ENCODE data around the gene OR2V1.
"Not testable (repeated sequence)": the region's sequence is repeated elsewhere in the genome, so short reads cannot be mapped to it uniquely, and the experiment has no call there.

The OR2V1 gene

DNA sequence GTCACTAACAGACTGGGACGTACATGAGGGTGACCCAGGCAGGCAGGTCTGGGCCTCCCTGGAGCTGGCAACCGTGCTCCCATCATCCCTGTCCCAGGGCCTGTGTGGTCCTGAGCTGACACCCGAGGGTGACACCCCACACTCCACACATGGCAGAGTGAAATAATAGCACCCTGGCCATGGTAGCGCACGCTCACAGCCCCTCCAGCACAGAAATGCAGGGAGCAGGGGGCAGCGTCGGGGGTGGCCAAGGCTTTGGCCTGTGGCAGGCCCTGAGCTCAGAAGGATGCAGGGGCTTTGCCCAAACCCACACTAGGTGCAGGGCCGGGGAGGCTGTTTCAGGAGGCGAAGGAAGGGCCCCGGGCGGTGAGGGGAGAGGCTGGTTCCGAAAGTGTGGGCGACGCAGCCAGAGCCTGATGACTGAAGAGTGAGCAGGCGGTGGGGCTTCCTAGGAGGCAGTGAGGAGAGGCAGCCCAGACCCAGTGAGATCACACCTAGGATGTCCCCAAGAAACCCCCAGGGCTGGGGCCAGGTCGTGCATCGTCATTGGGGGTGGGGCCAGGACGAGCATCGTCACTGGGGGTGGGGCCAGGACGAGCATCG is 29.3 kb upstream of the OR2V1 start:
- peak; percentile 89 for DNase-seq

DNA sequence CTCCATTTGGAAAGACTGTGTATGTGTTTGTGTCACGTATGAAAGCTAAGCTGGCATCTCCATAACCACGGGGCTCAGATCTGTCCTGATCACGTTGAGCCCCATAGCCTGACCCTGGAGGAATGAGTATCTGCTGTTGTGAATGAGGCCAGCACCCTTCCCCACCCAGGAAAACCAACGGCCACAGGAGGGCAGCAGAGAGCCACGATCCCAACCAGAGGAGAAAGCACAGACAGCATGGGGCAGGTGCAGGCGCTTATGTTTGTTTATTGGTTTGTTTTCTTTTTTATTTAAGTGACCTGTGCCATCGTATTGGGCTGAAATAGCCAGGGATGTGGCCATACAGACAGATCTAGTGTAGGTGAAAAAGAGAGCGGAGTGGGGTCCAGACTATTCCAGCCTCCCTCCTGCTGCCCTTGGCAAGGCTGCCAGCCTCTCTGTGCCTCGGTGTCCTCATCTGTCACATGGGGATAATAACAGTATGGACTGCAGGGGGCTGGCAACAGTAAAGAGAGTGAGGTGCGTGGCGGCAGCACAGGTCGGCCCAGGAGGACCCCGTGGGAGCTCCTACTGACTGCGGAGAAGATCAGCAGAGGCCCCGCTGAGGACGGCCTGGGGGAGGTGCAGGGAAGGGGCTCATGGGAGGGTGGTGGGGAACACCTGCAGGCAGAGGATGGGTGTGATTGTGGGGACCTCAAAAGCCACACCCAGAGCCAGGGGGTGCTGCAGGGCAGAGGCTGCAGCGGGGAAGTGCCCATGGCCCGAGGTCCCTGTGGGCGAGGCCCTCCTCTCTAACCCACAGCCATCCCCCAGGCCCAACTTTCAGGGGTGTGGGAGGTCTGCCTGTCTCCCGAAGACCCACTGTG is 28.6 kb upstream of the OR2V1 start:
- peak; percentile 96 for DNase-seq

DNA sequence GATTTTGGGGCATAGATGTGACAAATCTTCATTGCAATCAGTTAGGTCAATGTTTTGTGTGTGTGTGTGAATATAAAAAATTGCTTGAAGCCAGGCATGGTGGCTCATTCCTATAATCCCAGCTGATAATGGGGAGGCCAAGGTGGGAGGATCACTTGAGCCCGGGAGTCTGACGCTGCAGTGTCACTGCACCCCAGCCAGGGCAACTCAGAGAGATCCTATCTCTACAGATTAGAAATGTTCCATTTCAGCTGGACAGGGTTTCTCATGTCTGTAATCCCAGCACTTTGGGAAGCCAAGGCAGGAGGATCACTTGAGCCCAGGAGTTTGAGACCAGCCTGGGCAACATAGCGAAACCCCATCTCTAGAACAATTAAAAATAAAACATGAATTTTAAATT is 27.9 kb upstream of the OR2V1 start:
- DNase-seq = no peak

DNA sequence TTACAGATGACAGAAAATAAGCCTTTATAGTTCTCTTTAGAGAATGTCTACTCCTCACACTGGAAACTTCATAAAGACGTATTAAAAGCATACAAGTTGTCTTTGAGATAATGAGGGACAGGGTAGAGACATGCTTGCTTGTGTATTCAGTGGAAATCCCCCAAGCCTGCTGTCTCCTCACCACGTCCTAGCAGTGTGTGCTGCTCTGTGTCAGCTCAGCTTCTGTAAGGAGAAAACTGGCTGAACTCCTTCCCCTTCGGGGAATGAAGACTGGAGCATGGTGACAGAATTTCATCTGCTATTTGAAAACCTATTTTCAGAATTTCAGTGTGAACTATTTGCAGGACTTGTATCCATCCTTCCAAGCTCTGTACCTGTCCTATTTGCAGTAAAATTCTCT is 25.8 kb upstream of the OR2V1 start:
- no peak for DNase-seq

DNA sequence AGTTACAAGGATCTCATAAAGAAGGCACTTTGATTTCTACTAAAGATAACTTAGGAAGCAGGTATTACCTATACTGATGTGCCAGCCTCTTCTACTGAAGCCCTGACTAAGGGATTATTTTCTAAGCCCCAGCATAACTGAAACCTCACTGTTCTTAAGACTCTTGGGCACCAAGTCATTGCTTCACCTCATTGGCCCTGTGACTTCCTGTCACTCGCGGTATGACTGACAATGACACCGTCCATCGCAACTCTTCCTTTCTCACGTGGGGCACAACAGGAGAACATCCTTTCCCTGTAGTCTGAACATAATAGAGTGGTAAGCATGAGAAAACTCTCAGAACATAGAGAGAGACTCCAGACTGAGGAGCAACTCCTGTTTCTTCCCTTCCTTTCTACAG is 22.8 kb upstream of the OR2V1 start:
- peak; percentile 57 for DNase-seq

DNA sequence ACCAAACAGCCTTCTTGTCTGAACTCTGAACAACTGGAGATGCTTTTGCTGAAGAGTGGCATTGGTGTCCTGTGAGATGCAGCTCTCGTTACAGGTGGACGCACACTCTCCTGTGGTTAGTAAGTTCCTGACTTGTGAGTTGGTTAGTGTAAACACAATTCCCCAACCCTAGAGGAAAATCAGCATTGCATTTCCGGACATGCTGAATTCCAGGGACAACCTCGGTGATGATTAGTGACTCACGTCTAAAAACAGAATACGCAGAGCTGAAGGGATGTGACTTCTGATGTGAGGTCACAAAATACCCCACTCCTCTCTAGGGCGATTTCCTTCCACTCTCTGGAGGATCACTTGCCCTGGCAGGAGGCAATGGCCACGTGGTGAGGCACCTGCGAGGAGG is 21.4 kb upstream of the OR2V1 start:
- DNase-seq = no peak

DNA sequence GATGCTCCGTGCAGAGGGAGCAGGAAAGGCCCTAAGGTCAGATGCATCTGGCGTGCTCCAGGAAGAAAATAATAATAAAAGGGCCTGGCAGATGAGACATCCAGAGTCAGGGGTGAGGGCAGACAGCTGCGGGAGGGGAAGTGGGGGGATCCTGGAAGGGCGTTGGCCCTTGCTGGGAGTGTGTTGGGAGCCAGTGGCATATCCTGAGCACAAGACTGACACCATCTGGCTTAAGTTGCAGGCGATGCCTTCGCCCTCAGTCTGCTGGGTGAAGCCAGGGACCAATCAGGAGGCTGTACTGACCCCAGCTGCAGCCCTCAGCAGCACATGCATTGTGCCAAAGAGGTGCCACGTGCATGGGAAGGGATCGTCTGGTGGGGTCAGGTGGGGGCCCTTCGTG is 20.2 kb upstream of the OR2V1 start:
- DNase-seq = no peak

DNA sequence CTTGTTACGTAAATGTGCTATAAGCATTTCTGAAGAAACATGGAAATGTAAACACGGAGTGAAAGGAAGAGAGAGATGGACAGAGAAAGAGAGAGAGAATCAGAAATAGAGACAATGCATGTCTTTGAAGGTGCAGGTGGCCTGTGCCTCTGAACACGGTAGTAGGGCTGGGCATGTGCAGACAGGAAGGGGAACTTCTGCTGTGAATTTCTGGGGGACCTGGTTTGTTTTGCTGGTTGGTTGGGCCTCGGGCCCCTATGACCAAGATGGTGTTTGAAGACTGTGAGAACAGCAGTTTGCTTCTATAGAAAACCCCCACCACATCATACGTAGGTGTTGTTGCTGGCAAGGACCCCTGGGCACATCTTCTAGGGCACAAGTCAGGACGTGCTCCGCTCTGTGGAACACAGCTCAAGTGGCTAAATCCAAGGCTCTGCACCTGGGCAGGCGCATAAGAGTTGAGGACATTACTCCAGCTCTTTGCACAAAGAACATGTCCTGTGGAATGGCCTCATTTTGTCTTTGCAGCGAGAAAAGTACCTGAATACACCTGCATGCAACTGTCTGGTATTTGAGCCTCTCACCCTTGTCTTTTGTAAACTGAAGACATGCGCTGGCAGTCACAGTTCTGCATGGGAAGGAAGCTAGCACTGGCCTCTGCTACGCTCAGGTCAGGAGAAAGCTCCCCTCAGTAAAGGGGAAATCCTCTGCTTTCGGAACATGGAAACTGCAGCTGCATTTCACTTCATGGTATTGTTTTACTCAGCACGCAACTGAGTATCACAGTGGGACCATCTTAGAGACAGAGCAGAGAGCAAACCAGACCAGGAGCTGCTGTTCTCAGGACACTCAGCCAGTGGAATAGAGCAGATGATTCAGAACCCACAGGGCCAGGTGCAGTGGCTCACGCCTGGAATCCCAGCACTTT is 19.1 kb upstream of the OR2V1 start:
- no peak for DNase-seq

DNA sequence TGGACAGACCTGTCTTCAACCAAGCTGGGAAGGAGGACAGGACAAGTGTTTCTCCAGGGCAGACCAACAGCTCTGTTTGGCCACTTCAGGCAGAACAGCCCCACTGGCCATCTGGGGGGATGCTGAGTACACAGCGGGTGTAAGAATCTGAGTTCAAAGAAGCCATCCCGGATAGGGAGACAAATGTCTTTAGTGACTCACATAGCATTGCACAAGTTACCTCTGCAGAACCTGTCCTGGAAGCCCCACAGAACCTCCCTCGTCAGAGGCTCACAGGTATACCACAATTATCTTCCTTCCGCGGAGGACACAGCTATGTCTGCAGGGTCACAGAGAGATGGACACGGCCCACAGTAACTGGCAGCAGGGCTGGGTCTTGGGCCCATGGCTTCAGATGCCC is 18.4 kb upstream of the OR2V1 start:
- no peak for DNase-seq

DNA sequence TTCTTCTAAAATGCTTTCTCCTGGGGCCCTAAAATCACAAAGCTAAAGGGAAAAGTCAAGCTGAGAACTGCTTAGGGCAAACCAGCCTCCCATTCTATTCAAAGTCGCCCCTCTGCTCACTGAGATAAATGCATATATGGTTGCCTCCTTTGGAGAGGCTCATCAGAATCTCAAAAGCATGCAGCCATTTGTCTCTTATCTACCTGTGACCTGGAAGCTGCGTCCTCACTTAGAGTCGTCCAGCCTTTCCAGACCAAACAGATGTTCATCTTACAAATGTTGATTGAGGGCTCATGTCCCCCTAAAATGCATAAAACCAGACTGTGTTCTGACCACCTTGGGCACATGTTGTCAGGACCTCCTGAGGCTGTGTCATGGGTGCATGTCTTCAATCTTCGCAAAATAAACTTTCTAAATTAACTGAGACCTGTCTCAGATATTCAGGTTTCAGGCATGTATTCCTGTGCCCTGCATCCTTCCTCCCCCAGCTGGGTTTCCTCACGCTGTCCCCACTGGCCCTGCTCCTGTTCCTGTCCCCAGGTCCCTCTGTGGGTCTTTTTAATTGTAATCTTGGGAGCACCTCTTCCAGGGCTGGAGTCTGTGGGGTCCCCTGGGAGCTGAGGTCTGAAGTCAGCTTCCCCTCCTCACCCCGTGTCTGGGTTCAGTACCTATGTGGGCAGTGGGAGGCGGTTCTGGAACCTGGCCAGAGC is 16.1 kb upstream of the OR2V1 start, which contains the start of gene OR2V2:
TSS of gene OR2V2 (plus strand) at position 660 of the 710 bp plus-strand sequence. CDS start 7,357 bp downstream, outside the sequence.
- DNase-seq = not testable (repeated sequence)

DNA sequence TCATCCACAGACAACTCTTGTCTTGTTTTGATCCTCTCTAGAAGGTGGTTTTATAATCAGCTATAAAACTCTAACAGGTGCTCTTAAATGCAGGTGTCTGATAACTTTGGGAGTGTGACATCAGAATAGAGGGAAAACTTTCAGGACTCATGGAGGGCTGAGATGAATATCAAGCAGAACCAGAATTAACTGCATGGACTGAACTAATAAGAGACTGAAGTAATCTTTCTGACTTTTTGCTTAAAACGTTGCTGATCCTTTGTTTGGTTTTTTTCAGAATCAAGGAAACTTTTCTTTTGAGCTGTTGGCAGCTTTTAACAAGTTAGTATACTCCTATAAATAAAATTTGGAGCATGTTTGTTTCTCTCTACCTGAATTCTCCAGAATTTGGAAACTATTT is 14.2 kb upstream of the OR2V1 start:
- no peak for DNase-seq

DNA sequence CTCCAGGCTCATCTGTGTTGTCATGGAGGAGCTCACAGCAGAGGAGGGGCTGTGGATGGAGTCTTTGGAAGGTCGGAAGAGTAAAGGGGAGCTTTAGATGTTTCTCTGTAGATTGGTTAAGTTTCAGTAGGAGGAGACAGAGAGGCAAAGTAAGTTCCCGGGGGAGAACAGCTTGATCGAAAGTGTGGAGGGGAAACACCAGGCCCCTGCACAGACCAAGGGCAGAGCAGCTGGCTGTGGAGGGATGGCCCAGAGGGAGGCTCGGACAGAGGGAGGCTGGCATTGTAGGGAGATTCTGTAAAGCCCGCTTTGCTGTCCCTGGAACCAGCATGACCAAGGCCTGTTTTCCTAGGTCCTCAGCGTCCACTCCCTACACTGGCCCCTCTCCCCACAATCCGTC is 11.1 kb upstream of the OR2V1 start:
- DNase-seq = no peak

DNA sequence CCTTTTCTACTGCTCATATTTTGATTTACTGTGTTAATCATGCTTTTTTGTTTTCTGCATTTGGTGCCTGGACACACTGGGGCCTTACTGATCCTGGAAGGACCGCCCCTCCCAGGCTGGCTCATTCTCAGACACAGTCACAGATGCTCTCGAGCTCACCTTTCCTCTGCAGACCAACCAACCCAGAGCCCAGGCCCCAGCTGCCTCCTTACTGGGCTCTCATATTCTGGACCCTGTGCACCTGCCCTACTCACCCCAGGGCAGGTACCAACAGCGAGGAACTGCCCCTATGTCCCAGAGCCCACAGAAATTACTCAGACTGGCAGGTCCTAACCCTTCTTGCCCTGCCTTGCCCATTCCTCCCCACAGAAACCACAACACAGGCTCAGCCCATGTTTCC is 9.8 kb upstream of the OR2V1 start:
- DNase-seq = no peak

DNA sequence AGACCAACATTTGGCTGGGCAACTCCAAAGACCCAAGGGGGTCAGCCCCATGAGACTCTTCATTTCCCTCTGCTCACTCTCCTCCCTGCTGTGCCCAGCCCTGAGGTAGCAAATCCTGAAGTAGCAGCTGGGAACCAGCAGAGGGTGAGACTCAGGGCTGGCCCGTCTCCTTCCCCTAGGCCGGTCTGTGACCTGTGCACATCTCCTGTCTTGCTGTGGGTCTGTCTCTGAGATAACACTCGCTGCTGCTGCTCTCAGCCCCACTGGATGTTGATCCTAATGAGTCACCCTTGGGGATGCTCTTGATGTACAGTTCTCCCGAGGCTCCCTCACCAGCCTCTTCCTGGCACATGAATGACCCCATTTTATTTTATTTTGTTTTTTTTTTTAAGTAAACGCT is 7.3 kb upstream of the OR2V1 start:
- no peak for DNase-seq

DNA sequence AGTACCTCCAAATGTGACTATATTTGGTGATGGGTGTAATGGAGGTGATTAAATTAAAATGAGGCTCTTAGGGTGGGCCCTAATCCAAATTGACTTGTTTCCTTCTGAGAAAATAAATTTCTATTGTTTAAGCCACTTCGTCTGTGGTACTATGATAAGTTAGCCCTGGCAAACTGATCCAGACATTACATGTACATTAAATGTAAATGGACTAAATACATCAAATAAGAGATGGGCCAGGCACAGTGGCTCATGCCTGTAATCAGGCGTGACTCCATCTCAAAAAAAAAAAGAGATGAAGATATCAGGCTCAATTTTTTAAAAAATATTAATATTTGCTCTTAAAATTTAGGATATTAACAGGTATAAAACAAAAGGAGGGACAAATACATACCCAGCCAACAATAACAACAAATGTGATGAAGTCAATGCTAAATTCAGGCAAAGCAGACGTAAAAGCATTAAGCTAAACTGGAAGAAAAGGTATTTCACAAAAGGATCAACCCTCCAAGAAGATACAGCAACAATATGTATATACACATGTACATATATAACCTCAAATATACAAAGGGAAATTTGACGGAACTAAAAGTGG is 5.5 kb upstream of the OR2V1 start:
- no peak for DNase-seq

DNA sequence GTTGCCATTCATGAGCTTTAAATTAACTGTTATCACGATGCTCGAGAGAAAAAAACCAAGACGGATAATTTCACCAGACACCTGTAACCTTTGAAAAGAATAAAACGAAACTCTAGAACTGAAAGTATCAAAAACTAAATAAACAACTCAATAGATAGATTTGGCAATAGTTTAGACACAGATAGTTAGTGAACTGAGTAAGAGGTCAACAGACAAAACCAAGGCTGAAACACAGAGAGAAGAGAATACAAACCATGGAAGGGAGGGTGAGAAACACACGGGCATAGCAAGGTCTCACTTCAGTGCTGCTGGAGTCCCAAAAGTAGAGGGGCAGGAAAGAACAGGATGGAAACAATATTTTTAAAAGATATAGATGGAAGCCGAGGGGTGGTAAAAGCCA is 3.3 kb upstream of the OR2V1 start:
- no peak for DNase-seq

DNA sequence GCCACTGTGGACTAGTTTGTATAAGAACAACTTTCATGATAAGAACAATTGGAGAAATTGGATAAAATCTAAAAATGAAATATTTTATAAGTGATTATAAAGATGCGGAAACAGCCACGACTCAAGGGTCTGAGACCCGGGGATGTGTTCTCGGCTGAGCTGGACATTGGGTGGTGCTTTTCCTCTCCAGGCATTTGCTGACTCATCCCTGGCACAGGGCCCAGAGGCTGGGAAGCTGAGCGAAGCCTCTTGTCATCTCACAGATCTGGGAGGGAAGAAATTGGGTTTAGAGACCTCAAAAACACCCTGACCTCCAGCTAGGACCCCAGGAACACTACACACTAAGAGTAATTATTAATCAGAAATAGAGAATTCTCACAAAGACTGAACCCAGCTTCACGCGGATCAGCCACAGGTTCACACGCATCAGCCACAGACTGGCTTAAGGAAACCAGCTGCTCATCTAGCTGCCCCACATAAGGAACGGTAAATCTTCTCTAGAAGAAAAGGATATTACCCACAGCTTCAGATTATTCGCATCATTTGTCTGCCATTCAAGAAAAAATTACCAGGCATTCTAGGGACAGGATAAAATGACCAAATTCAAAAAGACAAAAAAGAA is 2.8 kb upstream of the OR2V1 start:
- no peak for DNase-seq

DNA sequence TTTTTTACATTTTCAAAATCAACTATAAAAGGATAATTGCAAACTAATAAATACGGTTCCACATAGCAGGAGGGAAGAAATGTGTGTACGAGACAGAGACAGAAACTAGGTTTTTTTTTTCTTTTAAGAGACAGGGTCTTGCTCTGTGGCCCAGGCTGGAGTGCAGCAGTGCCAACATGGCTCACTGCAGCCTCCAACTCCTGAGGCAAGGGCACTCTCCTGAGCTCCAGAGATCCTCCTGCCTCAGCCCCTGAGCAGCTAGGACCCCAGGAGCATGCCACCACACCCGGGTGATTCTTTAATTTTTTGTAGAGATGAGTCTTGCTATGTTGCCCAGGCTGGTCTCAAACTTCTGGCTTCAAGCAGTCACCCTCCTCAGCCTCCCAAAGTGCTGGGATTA is 2.1 kb upstream of the OR2V1 start:
- DNase-seq = no peak

DNA sequence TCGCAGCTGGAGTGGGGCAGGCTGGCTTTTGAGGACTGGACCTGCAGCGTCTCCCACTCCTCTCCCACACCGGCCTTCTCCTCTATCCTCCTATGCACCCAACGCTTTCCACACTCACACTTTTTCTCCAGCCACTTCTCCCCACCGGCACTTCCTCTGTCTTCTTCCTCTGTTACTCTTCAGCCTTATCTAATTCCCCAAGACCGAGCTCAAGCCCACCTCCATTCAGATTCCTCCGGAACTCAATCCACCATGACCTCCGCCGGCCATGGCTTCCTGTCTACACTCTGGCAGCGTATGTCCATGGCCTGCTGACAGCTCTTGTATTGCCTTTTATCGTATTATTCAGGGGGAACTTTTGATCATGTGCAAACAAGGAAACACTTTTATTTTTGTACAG is 545 bp upstream of the OR2V1 start:
- DNase-seq = no peak

DNA sequence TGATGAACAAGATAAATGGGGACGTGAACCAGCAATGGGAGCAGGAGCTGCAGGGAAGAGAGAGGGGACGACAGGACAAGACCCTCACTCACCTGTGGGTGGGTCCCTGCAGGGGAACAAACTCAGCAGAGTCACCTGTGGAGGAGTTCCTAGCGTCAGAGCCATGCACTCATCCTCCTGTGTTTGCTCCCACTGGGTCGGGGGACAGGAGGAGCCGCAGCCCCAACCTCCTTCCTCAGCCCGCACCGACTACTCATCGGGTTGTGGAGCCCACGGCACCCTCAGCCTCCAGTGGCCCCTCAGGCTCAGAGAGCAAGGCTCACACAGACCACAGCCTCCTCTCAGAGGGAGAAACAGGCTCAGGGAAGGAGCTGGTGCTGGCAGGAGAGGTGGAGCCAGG is 888 bp downstream of the OR2V1 start:
- DNase-seq = not testable (repeated sequence)

DNA sequence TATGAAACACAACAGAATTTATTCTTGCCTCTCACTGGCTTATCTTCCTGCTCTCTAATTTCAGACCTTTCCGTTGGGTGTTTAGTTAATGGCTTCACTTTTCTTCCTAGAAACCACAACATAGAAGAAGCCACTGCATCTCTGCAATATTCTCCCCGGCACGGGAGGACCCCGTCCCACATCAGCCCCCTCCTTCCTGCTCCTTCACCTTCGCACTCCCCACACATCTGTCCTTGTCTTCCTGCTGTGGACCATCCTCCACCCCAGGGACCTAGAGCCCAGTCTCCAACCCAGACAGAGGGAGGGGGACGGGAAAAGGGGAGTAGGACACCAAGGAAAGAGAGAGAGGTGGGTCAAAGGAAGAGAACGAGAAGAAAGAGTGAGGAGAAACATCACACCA is 1.4 kb downstream of the OR2V1 start:
- DNase-seq = no peak

Data from activated CD4-positive, alpha-beta T cell treated with anti-CD3 and anti-CD28 coated beads for 48 hours (primary cell).